Measurements from ENCODE around the gene MYH10. TPM values are rescaled to one million over a fixed set of nuclear protein-coding genes. Genes with fewer than 3 reads are reported as not detected.
A peak's percentile ranks its signal among the peaks of the same experiment; 100 is the strongest.

Gene MYH10
- total RNA-seq, 1 donor from 2014 or later: 218 TPM

DNA sequence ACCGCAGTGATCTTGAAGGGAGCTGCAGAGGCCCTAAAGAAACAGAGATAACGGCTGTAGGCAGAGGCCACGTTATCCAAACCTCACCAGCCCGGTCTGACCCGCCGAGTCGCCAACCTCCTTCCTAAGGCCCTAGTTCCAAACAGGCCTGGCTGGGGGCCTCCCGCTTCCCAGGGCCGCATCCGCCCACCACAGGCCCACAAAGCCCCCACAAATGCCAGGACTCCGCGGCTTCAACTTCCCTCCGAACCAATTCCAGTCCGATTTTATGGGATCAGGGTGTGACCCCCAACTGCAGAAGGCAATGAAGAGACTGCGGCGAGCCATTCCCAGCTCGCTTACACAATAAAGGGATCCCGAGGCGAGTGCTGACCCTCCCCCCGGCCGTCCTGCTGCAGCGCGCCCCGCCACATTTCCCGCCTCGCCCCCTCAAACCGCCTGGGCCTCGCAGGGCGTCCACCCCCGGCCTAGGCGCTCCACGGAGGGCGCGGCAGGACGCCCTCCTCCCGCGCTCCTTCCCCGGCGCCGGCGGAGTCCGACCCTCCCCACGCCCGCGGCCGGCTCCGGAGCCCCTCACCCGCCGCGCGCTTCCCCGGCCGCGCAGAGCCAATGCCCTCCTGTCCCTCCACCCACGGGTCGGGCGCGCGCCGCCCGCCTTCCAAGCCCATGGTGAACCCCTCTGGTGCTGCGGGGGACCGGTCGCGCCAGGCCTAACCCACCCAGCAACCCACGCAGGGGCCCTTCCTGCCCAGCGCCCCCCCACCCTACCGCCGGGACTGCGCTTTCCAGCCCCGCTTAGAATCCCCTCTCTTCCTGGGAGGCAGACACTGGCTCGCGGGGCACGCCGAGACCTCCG, 926 bp downstream of the MYH10 start:
- Mint-ChIP-seq H3K9me3 (ENCODE audit: unreplicated experiment) (peaks cover 10% of the 10 kb centered on the region), H3K27me3 (ENCODE audit: unreplicated experiment) (peaks cover 12% of the 10 kb centered on the region), H3K27ac (ENCODE audit: unreplicated experiment) (peak overlapping the region; percentile 98), H3K4me3 (ENCODE audit: unreplicated experiment) (peak overlapping the region; percentile 98), H3K36me3 (ENCODE audit: unreplicated experiment) (no peaks in the 10 kb centered on the region), H3K4me1 (ENCODE audit: low read depth, unreplicated experiment) (peaks cover 15% of the 10 kb centered on the region)
- TF ChIP-seq CTCF (IDR thresholded peaks at IDR 0.05; ENCODE audit: partially characterized antibody, unreplicated experiment): no peak
- peak; percentile 58 for DNase-seq

- Mint-ChIP-seq H3K4me3 (ENCODE audit: unreplicated experiment) (peak overlapping the region; percentile 98), H3K27me3 (ENCODE audit: unreplicated experiment) (peaks cover 12% of the 10 kb centered on the region), H3K36me3 (ENCODE audit: unreplicated experiment) (no peaks in the 10 kb centered on the region), H3K9me3 (ENCODE audit: unreplicated experiment) (peaks cover 10% of the 10 kb centered on the region), H3K27ac (ENCODE audit: unreplicated experiment) (peak overlapping the region; percentile 98), H3K4me1 (ENCODE audit: low read depth, unreplicated experiment) (peaks cover 17% of the 10 kb centered on the region)
- DNase-seq: peak; percentile 32
- TF ChIP-seq CTCF (IDR thresholded peaks at IDR 0.05; ENCODE audit: partially characterized antibody, unreplicated experiment): no peak
Observed at GRCh38 chr17:8628609-8629169, 1.8 kb downstream of the MYH10 start.

GRCh38 chr17:8628172-8628571, 2.4 kb downstream of the MYH10 start:
- Mint-ChIP-seq H3K4me3 (ENCODE audit: unreplicated experiment) (peak overlapping the region; percentile 98), H3K27ac (ENCODE audit: unreplicated experiment) (peak overlapping the region; percentile 98), H3K9me3 (ENCODE audit: unreplicated experiment) (peaks cover 10% of the 10 kb centered on the region)

GRCh38 chr17:8623591-8623990, 6.9 kb downstream of the MYH10 start:
- no peak overlapping the region for H3K27ac Mint-ChIP-seq (ENCODE audit: unreplicated experiment)
- no peak for DNase-seq
- H3K27me3 Mint-ChIP-seq (ENCODE audit: unreplicated experiment): peaks cover 7% of the 10 kb centered on the region
- H3K4me3 Mint-ChIP-seq (ENCODE audit: unreplicated experiment): no peak overlapping the region
- peaks cover 24% of the 10 kb centered on the region for H3K4me1 Mint-ChIP-seq (ENCODE audit: low read depth, unreplicated experiment)
- peaks cover 12% of the 10 kb centered on the region for H3K36me3 Mint-ChIP-seq (ENCODE audit: unreplicated experiment)
- TF ChIP-seq CTCF (IDR thresholded peaks at IDR 0.05; ENCODE audit: partially characterized antibody, unreplicated experiment): no peak
- H3K9me3 Mint-ChIP-seq (ENCODE audit: unreplicated experiment): peaks cover 12% of the 10 kb centered on the region

More at GRCh38 chr17:8628172-8628571, 2.4 kb downstream of the MYH10 start:
- Mint-ChIP-seq H3K4me1 (ENCODE audit: low read depth, unreplicated experiment) (peaks cover 19% of the 10 kb centered on the region), H3K27me3 (ENCODE audit: unreplicated experiment) (peaks cover 12% of the 10 kb centered on the region), H3K36me3 (ENCODE audit: unreplicated experiment) (no peaks in the 10 kb centered on the region)
- no peak for TF ChIP-seq CTCF (IDR thresholded peaks at IDR 0.05; ENCODE audit: partially characterized antibody, unreplicated experiment)
- no peak for DNase-seq

DNA sequence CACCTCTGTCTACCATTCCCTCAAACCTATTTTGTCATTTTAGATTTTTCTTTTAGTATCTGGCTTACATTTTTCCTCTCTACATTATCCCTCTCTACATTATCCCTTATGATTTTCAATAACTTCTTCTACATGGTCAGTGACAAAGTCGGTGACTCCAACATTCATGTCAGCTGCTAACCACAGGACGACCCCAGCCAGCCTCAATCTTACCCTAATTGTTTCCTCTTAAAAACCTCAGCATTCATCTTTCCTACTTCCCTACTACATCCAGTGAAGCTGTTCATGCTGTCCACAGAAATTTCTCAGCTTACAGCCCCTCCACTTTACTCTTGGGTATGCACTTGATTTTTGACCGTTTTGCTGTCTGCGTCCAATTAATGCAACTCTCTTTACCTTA, 8.3 kb downstream of the MYH10 start:
- H3K4me1 Mint-ChIP-seq (ENCODE audit: low read depth, unreplicated experiment): peaks cover 12% of the 10 kb centered on the region
- H3K4me3 Mint-ChIP-seq (ENCODE audit: unreplicated experiment): no peak overlapping the region

More for the DNA sequence above, 8.3 kb downstream of the MYH10 start:
- no peak for TF ChIP-seq CTCF (IDR thresholded peaks at IDR 0.05; ENCODE audit: partially characterized antibody, unreplicated experiment)
- DNase-seq: no peak
- Mint-ChIP-seq H3K27ac (ENCODE audit: unreplicated experiment) (no peak overlapping the region), H3K27me3 (ENCODE audit: unreplicated experiment) (peaks cover 4% of the 10 kb centered on the region), H3K36me3 (ENCODE audit: unreplicated experiment) (peaks cover 16% of the 10 kb centered on the region), H3K9me3 (ENCODE audit: unreplicated experiment) (peaks cover 7% of the 10 kb centered on the region)

Measured in glutamatergic neuron (in vitro differentiated cells).